Measurements from ENCODE around the gene CD160. TPM values are rescaled to one million over a fixed set of nuclear protein-coding genes. Genes with fewer than 3 reads are reported as not detected.

Gene CD160
- total RNA-seq, 1 donor from 2014 or later = 0.93 TPM

DNA sequence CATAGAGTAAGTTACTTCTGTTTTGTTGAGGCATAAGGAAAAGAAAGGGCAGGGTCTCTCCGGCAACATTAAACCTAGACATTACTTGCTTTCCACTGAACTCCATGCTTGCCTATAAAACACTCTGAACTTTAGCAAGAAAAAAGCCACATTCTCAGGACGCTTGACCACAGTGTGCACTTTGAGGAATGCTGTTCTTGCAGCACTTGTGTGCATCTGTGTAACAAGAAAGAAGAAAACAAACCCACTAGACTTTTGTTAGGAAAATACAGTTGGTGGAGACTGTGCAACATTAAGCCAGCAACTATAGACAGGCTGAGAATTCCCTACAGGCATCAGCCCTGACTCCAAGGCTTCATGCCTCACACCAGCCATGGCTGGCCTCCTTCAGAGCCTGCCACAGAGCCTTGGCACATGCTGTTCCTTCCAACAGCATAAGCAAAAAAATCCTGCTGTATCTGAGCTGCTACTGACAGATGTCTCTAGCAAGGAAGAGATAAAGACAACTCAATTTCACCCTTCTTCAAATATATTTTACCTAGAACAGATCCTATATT lies 17.9 kb upstream of the CD160 start:
- Histone ChIP-seq H3K27me3 (no peaks in the 10 kb centered on the region), H3K36me3 (no peaks in the 10 kb centered on the region), H3K27ac (no peak overlapping the region), H3K4me1 (no peaks in the 10 kb centered on the region), H3K4me3 (no peak overlapping the region), H3K9me3 (no peaks in the 10 kb centered on the region)
- ATAC-seq = no peak
- DNase-seq = no peak
- intact Hi-C loops (cut with DNase I) = no loop called here
- TF ChIP-seq, protein P1, sequence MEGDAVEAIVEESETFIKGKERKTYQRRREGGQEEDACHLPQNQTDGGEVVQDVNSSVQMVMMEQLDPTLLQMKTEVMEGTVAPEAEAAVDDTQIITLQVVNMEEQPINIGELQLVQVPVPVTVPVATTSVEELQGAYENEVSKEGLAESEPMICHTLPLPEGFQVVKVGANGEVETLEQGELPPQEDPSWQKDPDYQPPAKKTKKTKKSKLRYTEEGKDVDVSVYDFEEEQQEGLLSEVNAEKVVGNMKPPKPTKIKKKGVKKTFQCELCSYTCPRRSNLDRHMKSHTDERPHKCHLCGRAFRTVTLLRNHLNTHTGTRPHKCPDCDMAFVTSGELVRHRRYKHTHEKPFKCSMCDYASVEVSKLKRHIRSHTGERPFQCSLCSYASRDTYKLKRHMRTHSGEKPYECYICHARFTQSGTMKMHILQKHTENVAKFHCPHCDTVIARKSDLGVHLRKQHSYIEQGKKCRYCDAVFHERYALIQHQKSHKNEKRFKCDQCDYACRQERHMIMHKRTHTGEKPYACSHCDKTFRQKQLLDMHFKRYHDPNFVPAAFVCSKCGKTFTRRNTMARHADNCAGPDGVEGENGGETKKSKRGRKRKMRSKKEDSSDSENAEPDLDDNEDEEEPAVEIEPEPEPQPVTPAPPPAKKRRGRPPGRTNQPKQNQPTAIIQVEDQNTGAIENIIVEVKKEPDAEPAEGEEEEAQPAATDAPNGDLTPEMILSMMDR (IDR thresholded peaks at IDR 0.05) = no peak

- no peak for DNase-seq
- Histone ChIP-seq H3K4me3 (no peak overlapping the region), H3K9me3 (no peaks in the 10 kb centered on the region), H3K27me3 (no peaks in the 10 kb centered on the region), H3K27ac (no peak overlapping the region), H3K4me1 (no peaks in the 10 kb centered on the region), H3K36me3 (no peaks in the 10 kb centered on the region)
- TF ChIP-seq, protein P1 (IDR thresholded peaks at IDR 0.05) = no peak
- no peak for ATAC-seq
- intact Hi-C loops (cut with DNase I) = no loop called here
Observed at GRCh38 chr1:145702052-145702451, 17.2 kb upstream of the CD160 start.

GRCh38 chr1:145702826-145703225 lies 16.5 kb upstream of the CD160 start:
- H3K4me1 ChIP-seq = no peaks in the 10 kb centered on the region
- H3K36me3 ChIP-seq = no peaks in the 10 kb centered on the region
- H3K9me3 ChIP-seq = no peaks in the 10 kb centered on the region
- H3K27me3 ChIP-seq = no peaks in the 10 kb centered on the region
- DNase-seq = no peak
- H3K4me3 ChIP-seq = no peak overlapping the region
- no peak overlapping the region for H3K27ac ChIP-seq
- intact Hi-C loops (cut with DNase I) = no loop called here
- ATAC-seq = no peak
- TF ChIP-seq, protein P1 (IDR thresholded peaks at IDR 0.05) = no peak

- ATAC-seq = no peak
- H3K36me3 ChIP-seq = no peaks in the 10 kb centered on the region
- H3K4me1 ChIP-seq = no peaks in the 10 kb centered on the region
- H3K27me3 ChIP-seq = no peaks in the 10 kb centered on the region
- intact Hi-C loops (cut with DNase I) = no loop called here
- H3K4me3 ChIP-seq = no peak overlapping the region
- no peak overlapping the region for H3K27ac ChIP-seq
- TF ChIP-seq, protein P1 (IDR thresholded peaks at IDR 0.05) = no peak
- H3K9me3 ChIP-seq = no peaks in the 10 kb centered on the region
- no peak for DNase-seq
Observed at GRCh38 chr1:145705622-145706021, 13.7 kb upstream of the CD160 start.

- DNase-seq (no peak), ATAC-seq (no peak)
- Histone ChIP-seq H3K27me3 (no peaks in the 10 kb centered on the region), H3K27ac (no peak overlapping the region), H3K4me3 (no peak overlapping the region), H3K9me3 (no peaks in the 10 kb centered on the region), H3K36me3 (no peaks in the 10 kb centered on the region), H3K4me1 (no peaks in the 10 kb centered on the region)
- intact Hi-C loops (cut with DNase I) = no loop called here
- TF ChIP-seq, protein P1 (IDR thresholded peaks at IDR 0.05) = no peak
Observed at GRCh38 chr1:145706086-145706664, 13.1 kb upstream of the CD160 start.

Measured in upper lobe of right lung (tissue), 1 donor.